ENCODE measurements around the gene PDK1. TPM values are rescaled to one million over a fixed set of nuclear protein-coding genes. Genes with fewer than 3 reads are reported as not detected.

PDK1 gene
- total and polyA plus RNA-seq, 10 donors: 4.4 to 61.7 (median 27.0) TPM

DNA sequence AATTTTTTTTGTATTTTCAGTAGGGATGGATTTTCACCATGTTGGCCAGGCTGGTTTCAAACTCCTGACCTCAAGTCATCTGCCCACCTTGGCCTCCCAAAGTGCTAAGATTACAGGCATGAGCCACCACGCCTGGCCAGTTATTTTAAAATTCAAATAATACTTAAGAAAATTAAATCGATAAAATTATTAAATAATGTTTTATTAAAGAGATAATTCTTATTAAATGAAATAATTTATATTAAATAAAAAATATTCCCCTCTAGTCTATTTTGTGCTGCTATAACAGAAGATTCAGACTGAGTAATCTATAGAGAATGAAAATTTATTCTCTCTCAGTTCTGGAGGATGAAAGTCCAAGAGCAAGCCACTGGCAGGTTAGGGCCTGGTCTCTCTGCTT lies 61.2 kb downstream of the PDK1 start:
- no peaks in the 10 kb centered on the region for H3K27me3 ChIP-seq (replicated peaks in 1 of 7)
- H3K36me3 ChIP-seq: peaks cover 0 to 26% (median 0%) of the 10 kb centered on the region in 6 donors
- H3K9me3 ChIP-seq: no peaks in the 10 kb centered on the region
- DNase-seq: no peak
- no peaks in the 10 kb centered on the region for H3K4me1 ChIP-seq
- no peak for TF ChIP-seq POLR2A (IDR thresholded peaks at IDR 0.05)
- TF ChIP-seq POLR2AphosphoS5 (IDR thresholded peaks at IDR 0.05): no peak
- TF ChIP-seq, protein P1, sequence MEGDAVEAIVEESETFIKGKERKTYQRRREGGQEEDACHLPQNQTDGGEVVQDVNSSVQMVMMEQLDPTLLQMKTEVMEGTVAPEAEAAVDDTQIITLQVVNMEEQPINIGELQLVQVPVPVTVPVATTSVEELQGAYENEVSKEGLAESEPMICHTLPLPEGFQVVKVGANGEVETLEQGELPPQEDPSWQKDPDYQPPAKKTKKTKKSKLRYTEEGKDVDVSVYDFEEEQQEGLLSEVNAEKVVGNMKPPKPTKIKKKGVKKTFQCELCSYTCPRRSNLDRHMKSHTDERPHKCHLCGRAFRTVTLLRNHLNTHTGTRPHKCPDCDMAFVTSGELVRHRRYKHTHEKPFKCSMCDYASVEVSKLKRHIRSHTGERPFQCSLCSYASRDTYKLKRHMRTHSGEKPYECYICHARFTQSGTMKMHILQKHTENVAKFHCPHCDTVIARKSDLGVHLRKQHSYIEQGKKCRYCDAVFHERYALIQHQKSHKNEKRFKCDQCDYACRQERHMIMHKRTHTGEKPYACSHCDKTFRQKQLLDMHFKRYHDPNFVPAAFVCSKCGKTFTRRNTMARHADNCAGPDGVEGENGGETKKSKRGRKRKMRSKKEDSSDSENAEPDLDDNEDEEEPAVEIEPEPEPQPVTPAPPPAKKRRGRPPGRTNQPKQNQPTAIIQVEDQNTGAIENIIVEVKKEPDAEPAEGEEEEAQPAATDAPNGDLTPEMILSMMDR (IDR thresholded peaks at IDR 0.05 in 8 of 11, conservative IDR thresholded peaks at IDR 0.05 in 3 of 11): no peak
- intact Hi-C loops (cut with DNase I; ENCODE audit: low total_unique reads): no loop called here
- no peak overlapping the region for H3K4me3 ChIP-seq
- H3K27ac ChIP-seq: no peak overlapping the region
- WGBS, 5 donors: 94 to 98% (median 96%) methylated on average over 2 of the region's 2 CpGs

DNA sequence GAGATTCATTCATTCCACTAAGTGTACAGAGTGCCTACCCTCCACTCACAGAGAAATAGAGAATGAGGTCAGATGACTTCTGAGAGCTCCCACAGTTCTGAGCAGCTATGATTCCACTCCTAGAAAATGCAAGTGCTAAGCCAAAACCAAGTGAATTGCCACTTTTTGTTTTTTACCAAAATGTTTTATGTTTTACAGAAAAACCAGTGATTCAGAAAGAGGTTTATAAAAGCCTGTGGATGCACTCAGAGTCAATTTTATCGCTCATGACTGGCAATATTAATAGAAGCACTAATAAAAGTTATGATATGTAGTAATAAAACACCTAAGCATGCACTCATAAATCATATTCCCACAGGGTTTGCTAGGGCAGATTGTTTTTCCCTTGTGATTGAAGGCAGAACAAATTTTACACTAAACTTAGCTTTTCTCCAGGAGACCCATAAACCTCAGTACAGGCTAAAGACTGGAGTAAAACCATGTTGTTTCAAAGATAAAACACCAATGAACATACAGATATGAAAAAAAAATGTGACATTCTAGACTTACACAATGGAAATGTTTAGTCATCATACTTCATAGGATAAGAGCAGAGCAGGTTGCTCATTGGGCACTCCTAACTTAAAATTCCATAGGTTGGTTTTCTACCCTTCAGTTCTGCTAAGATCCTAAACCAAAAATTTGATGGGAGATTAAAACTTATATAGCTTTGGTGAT lies 67.5 kb downstream of the PDK1 start:
- intact Hi-C loops (cut with DNase I; ENCODE audit: low total_unique reads): no loop called here
- Histone ChIP-seq H3K27me3 (replicated peaks in 1 of 7) (no peaks in the 10 kb centered on the region), H3K36me3 (peaks cover 0 to 12% (median 0%) of the 10 kb centered on the region in 6 donors), H3K4me1 (no peaks in the 10 kb centered on the region), H3K4me3 (no peak overlapping the region), H3K27ac (no peak overlapping the region), H3K9me3 (no peaks in the 10 kb centered on the region)
- no peak for TF ChIP-seq POLR2AphosphoS5 (IDR thresholded peaks at IDR 0.05)
- no peak for TF ChIP-seq POLR2A (IDR thresholded peaks at IDR 0.05)
- TF ChIP-seq, protein P1 (IDR thresholded peaks at IDR 0.05 in 8 of 11, conservative IDR thresholded peaks at IDR 0.05 in 3 of 11): no peak
- DNase-seq: no peak
- 90 to 96% (median 95%) methylated on average over 1 of the region's 1 CpG for WGBS, 5 donors

DNA sequence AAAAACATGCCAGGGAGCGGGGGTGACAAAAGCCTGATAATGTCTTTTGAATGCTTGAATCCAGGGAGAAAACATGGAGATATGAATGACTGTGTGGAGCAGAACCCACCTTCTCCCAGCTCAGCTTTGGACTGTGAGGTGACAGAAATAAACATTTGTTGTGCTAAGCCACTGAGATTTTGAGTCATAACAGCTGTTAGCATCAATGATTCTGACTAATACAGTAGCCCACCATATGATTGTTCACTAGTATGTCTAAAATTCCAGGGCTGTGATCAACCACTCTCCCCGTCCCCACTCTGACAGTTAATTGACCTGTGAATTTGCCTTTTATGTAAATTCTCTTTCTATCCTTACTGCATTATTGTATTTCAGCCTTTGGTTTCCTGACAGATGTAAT lies 69.1 kb downstream of the PDK1 start:
- no peak for TF ChIP-seq POLR2AphosphoS5 (IDR thresholded peaks at IDR 0.05)
- TF ChIP-seq, protein P1 (IDR thresholded peaks at IDR 0.05 in 8 of 11, conservative IDR thresholded peaks at IDR 0.05 in 3 of 11): no peak
- TF ChIP-seq POLR2A (IDR thresholded peaks at IDR 0.05): no peak
- no peak for DNase-seq
- no peak overlapping the region for H3K27ac ChIP-seq
- no peak overlapping the region for H3K4me3 ChIP-seq
- no peaks in the 10 kb centered on the region for H3K4me1 ChIP-seq
- H3K27me3 ChIP-seq (replicated peaks in 1 of 7): no peaks in the 10 kb centered on the region
- peaks cover 0 to 26% (median 0%) of the 10 kb centered on the region in 6 donors for H3K36me3 ChIP-seq
- no peaks in the 10 kb centered on the region for H3K9me3 ChIP-seq
- 80 to 95% (median 91%) methylated on average over 2 of the region's 2 CpGs for WGBS, 5 donors
- intact Hi-C loops (cut with DNase I; ENCODE audit: low total_unique reads): no loop called here

DNA sequence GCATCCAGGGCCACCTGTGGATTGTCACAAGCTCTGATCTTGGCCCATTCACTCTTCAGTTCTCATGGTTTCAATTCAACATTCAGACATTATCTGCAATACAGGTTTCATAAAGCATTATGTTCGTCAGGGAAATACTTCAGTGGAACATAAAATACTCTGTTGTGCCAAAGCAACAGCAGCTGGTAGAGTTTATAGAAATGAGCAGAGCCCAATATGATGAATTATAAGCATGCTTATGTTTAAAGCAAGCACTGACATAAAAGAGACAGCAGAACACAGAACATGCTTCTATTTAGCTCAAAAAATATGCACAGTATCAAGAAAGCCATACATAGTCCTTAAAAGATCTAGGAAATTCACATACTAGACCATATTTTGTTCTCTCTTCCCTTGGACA lies 71.3 kb downstream of the PDK1 start:
- no peak overlapping the region for H3K27ac ChIP-seq
- H3K4me1 ChIP-seq: no peaks in the 10 kb centered on the region
- H3K36me3 ChIP-seq: peaks cover 0 to 26% (median 0%) of the 10 kb centered on the region in 6 donors
- WGBS, 5 donors: 80 to 97% (median 95%) methylated on average over 1 of the region's 1 CpG
- no peak for TF ChIP-seq POLR2AphosphoS5 (IDR thresholded peaks at IDR 0.05)
- TF ChIP-seq, protein P1 (IDR thresholded peaks at IDR 0.05 in 8 of 11, conservative IDR thresholded peaks at IDR 0.05 in 3 of 11): no peak
- TF ChIP-seq POLR2A (IDR thresholded peaks at IDR 0.05): no peak
- no peaks in the 10 kb centered on the region for H3K9me3 ChIP-seq
- no peaks in the 10 kb centered on the region for H3K27me3 ChIP-seq (replicated peaks in 1 of 7)
- no peak for DNase-seq
- no peak overlapping the region for H3K4me3 ChIP-seq
- intact Hi-C loops (cut with DNase I; ENCODE audit: low total_unique reads): no loop called here

Data from spleen (tissue), 11 donors.